ENCODE results near the gene REM2. TPM values are rescaled to one million over a fixed set of nuclear protein-coding genes. Genes with fewer than 3 reads are reported as not detected.
A peak's percentile ranks its signal among the peaks of the same experiment; 100 is the strongest.

The REM2 gene
- total RNA-seq, 1 experiment from 2014 or later, result 0.18 TPM

- TF ChIP-seq EZH2phosphoT487 (IDR thresholded peaks at IDR 0.05; ENCODE audit: borderline replicate concordance, low read length), result no peak
- TF ChIP-seq CTCF (conservative IDR thresholded peaks at IDR 0.05; ENCODE audit: low read depth, low read length), result no peak
- no peak for TF ChIP-seq EZH2 (IDR thresholded peaks at IDR 0.05; ENCODE audit: low read length, unreplicated experiment)
- no peak overlapping the region for H3K27ac ChIP-seq (ENCODE audit: low read length)
- ChIA-PET POLR2A (ENCODE audit: unreplicated experiment) (no interaction called here), CTCF (no interaction called here)
- intact Hi-C loops (cut with micrococcal nuclease), result no loop called here
- H3K9me2 ChIP-seq (replicated peaks; ENCODE audit: low read length), result no peaks in the 10 kb centered on the region
- H4K20me1 ChIP-seq (ENCODE audit: low read length), result no peaks in the 10 kb centered on the region
- H3K36me3 ChIP-seq (ENCODE audit: low read depth, low read length), result peaks cover 50% of the 10 kb centered on the region
- BruUV-seq (replicated peaks), result no TSS peak
- no peaks in the 10 kb centered on the region for H3K27me3 ChIP-seq (ENCODE audit: low read length)
- H3K4me2 ChIP-seq (ENCODE audit: low read length), result no peak overlapping the region
- H3K4me1 ChIP-seq (ENCODE audit: insufficient read depth, low read length), result peaks cover 32% of the 10 kb centered on the region
- no peak overlapping the region for H3K9ac ChIP-seq (ENCODE audit: low read length)
- DNase-seq (no peak), ATAC-seq (no peak)
- no peaks in the 10 kb centered on the region for H3F3A ChIP-seq (ENCODE audit: low read length, unreplicated experiment)
- no peak overlapping the region for H2AFZ ChIP-seq (ENCODE audit: low read length)
- no peak overlapping the region for H3K4me3 ChIP-seq (ENCODE audit: low read length)
- H3K79me2 ChIP-seq (ENCODE audit: low read length), result no peaks in the 10 kb centered on the region
- H3K9me3 ChIP-seq (ENCODE audit: low read length), result no peaks in the 10 kb centered on the region
These were observed 18.8 kb downstream of the REM2 start for GRCh38 chr14:22901799-22902198.

GRCh38 chr14:22903742-22904087 is 20.7 kb downstream of the REM2 start:
- 0 out of 2 replicates have a peak overlapping the region, but pooled peaks have one; percentile 13 for H3K27ac ChIP-seq (ENCODE audit: low read length)
- CTCF ChIA-PET, result no interaction called here
- no peaks in the 10 kb centered on the region for H3F3A ChIP-seq (ENCODE audit: low read length, unreplicated experiment)
- no peak overlapping the region for H3K4me3 ChIP-seq (ENCODE audit: low read length)
- no peak for ATAC-seq
- no peaks in the 10 kb centered on the region for H3K9me2 ChIP-seq (replicated peaks; ENCODE audit: low read length)
- H4K20me1 ChIP-seq (ENCODE audit: low read length), result no peaks in the 10 kb centered on the region
- DNase-seq, result no peak
- no peak overlapping the region for H2AFZ ChIP-seq (ENCODE audit: low read length)
- no peak overlapping the region for H3K4me2 ChIP-seq (ENCODE audit: low read length)
- H3K79me2 ChIP-seq (ENCODE audit: low read length), result no peaks in the 10 kb centered on the region
- TF ChIP-seq EZH2phosphoT487 (IDR thresholded peaks at IDR 0.05; ENCODE audit: borderline replicate concordance, low read length), result no peak
- TF ChIP-seq EZH2 (IDR thresholded peaks at IDR 0.05; ENCODE audit: low read length, unreplicated experiment), result no peak
- no peak for TF ChIP-seq CTCF (conservative IDR thresholded peaks at IDR 0.05; ENCODE audit: low read depth, low read length)
- H3K4me1 ChIP-seq (ENCODE audit: insufficient read depth, low read length), result peaks cover 20% of the 10 kb centered on the region
- no peaks in the 10 kb centered on the region for H3K27me3 ChIP-seq (ENCODE audit: low read length)
- intact Hi-C loops (cut with micrococcal nuclease), result no loop called here
- BruUV-seq (replicated peaks), result no TSS peak
- H3K9me3 ChIP-seq (ENCODE audit: low read length), result no peaks in the 10 kb centered on the region
- peaks cover 50% of the 10 kb centered on the region for H3K36me3 ChIP-seq (ENCODE audit: low read depth, low read length)
- H3K9ac ChIP-seq (ENCODE audit: low read length), result no peak overlapping the region
- POLR2A ChIA-PET (ENCODE audit: unreplicated experiment), result no interaction called here

GRCh38 chr14:22905627-22906026 is 22.6 kb downstream of the REM2 start:
- no peak for DNase-seq
- TF ChIP-seq EZH2 (IDR thresholded peaks at IDR 0.05; ENCODE audit: low read length, unreplicated experiment) (no peak), CTCF (conservative IDR thresholded peaks at IDR 0.05; ENCODE audit: low read depth, low read length) (no peak), EZH2phosphoT487 (IDR thresholded peaks at IDR 0.05; ENCODE audit: borderline replicate concordance, low read length) (no peak)
- peaks cover 15% of the 10 kb centered on the region for H3K4me1 ChIP-seq (ENCODE audit: insufficient read depth, low read length)
- H3K4me3 ChIP-seq (ENCODE audit: low read length), result no peak overlapping the region
- ChIA-PET POLR2A (ENCODE audit: unreplicated experiment) (no interaction called here), CTCF (no interaction called here)
- no peak for ATAC-seq
- no peaks in the 10 kb centered on the region for H4K20me1 ChIP-seq (ENCODE audit: low read length)
- H3K27ac ChIP-seq (ENCODE audit: low read length), result no peak overlapping the region
- H3K79me2 ChIP-seq (ENCODE audit: low read length), result no peaks in the 10 kb centered on the region
- H3K9me2 ChIP-seq (replicated peaks; ENCODE audit: low read length), result no peaks in the 10 kb centered on the region
- no peak overlapping the region for H3K4me2 ChIP-seq (ENCODE audit: low read length)
- no peaks in the 10 kb centered on the region for H3F3A ChIP-seq (ENCODE audit: low read length, unreplicated experiment)
- H3K36me3 ChIP-seq (ENCODE audit: low read depth, low read length), result peaks cover 55% of the 10 kb centered on the region
- intact Hi-C loops (cut with micrococcal nuclease), result no loop called here
- H2AFZ ChIP-seq (ENCODE audit: low read length), result no peak overlapping the region
- no peaks in the 10 kb centered on the region for H3K9me3 ChIP-seq (ENCODE audit: low read length)
- no TSS peak for BruUV-seq (replicated peaks)
- H3K27me3 ChIP-seq (ENCODE audit: low read length), result no peaks in the 10 kb centered on the region
- H3K9ac ChIP-seq (ENCODE audit: low read length), result no peak overlapping the region
